ENCODE measurements around the gene ARIH2. TPM values are rescaled to one million over a fixed set of nuclear protein-coding genes. Genes with fewer than 3 reads are reported as not detected.

Gene ARIH2
- total RNA-seq, 1 experiment from 2014 or later = 122 TPM

- no peak overlapping the region for H4K91ac ChIP-seq (ENCODE audit: insufficient read length, low read depth, low read length)
Measured at GRCh38 chr3:49018707-49019006, 100.0 kb downstream of the ARIH2 start.

More at GRCh38 chr3:49018707-49019006, 100.0 kb downstream of the ARIH2 start:
- Mint-ChIP-seq H3K27me3 (ENCODE audit: low read depth) (no peaks in the 10 kb centered on the region), H3K9me3 (no peaks in the 10 kb centered on the region), H3K4me3 (peak overlapping the region; percentile 91 to 95), H3K36me3 (ENCODE audit: insufficient read depth in 1 of 3, low read depth in 3 of 3) (peaks cover 21 to 43% (median 37%) of the 10 kb centered on the region in 3 experiments), H3K27ac (peak overlapping the region; percentile 38 to 87 (median 42); a peak in 6 of 7 replicates), H3K4me1 (peaks cover 27 to 28% of the 10 kb centered on the region in 2 experiments)
- H2BK5ac ChIP-seq (ENCODE audit: insufficient read length, low read length) = no peak overlapping the region
- H2BK120ac ChIP-seq (ENCODE audit: low read depth, low read length, poor library complexity, severe bottlenecking) = no peak overlapping the region
- no peak overlapping the region for H2AFZ ChIP-seq (ENCODE audit: low read length)
- no peak overlapping the region for H2AK5ac ChIP-seq (ENCODE audit: insufficient read length, low read length)
- no peak overlapping the region for H3T11ph ChIP-seq (ENCODE audit: low read length)
- H3K4me2 ChIP-seq (ENCODE audit: insufficient read depth, insufficient read length, low read length) = peak overlapping the region; percentile 37
- no peaks in the 10 kb centered on the region for H3K79me2 ChIP-seq (ENCODE audit: insufficient read depth, low read length)
- H3K18ac ChIP-seq (ENCODE audit: insufficient read length, low read depth, low read length) = no peak overlapping the region
- H3K9ac ChIP-seq (ENCODE audit: extremely low read depth, insufficient read length, low read length) = no peak overlapping the region
- H2BK12ac ChIP-seq (ENCODE audit: insufficient read length, low read depth, low read length) = no peak overlapping the region
- no peaks in the 10 kb centered on the region for H3K27me3 ChIP-seq (ENCODE audit: insufficient read depth, low read length)
- TF ChIP-seq CTCF (conservative IDR thresholded peaks at IDR 0.05) = 0 out of 3 replicates have a peak, but pooled peaks have one; percentile 3
- no peaks in the 10 kb centered on the region for H3K9me3 ChIP-seq (ENCODE audit: control insufficient read depth, low read depth, low read length)
- no CpG with 5 or more reads among the region's 18 CpGs for WGBS (ENCODE audit: extremely low coverage, insufficient read length, low lambda C conversion rate)
- H3K23me2 ChIP-seq (ENCODE audit: insufficient read length, low read depth, low read length, poor library complexity, severe bottlenecking) = peaks cover 22% of the 10 kb centered on the region
- no peak overlapping the region for H4K8ac ChIP-seq (replicated peaks; ENCODE audit: insufficient read length, low read depth, low read length)
- no peak overlapping the region for H3K4ac ChIP-seq (ENCODE audit: low read depth, low read length)
- no peak overlapping the region for H2BK20ac ChIP-seq (ENCODE audit: low read depth, low read length, poor library complexity, severe bottlenecking)
- H2BK15ac ChIP-seq (ENCODE audit: low read depth, low read length) = no peak overlapping the region
- H3K23ac ChIP-seq (ENCODE audit: insufficient read length, low read depth, low read length) = no peak overlapping the region
- H3K27ac ChIP-seq (ENCODE audit: insufficient read length, low read depth, low read length) = no peak overlapping the region
- DNase-seq = no peak
- no peak overlapping the region for H3K14ac ChIP-seq (ENCODE audit: insufficient read depth, low read length)
- H3K79me1 ChIP-seq (ENCODE audit: insufficient read depth, low read depth, low read length, poor library complexity, severe bottlenecking) = no peaks in the 10 kb centered on the region
- H3K56ac ChIP-seq (ENCODE audit: insufficient read length, low read depth, low read length) = no peak overlapping the region
- peaks cover 2% of the 10 kb centered on the region for H4K20me1 ChIP-seq (ENCODE audit: control insufficient read depth, insufficient read depth, insufficient read length)
- H4K5ac ChIP-seq (ENCODE audit: insufficient read length, low read depth, low read length) = no peak overlapping the region
- no peaks in the 10 kb centered on the region for H3K4me1 ChIP-seq (ENCODE audit: insufficient read depth, low read length)
